OCI-LY7 (cell line): ENCODE measurements around the gene MIEF1. TPM values are rescaled to one million over a fixed set of nuclear protein-coding genes. Genes with fewer than 3 reads are reported as not detected.
A peak's percentile ranks its signal among the peaks of the same experiment; 100 is the strongest.

ENCODE experiments used
- BruUV-seq: library from RNA; stranded (reverse); fragments of 400-500 nt; replicated peaks from 2 replicates; lab custom pipeline; 2021; lab: Mats Ljungman, UMichigan
- CTCF ChIA-PET: fragments of 300-600 bp; sonication (Branson Sonifier 250); formaldehyde crosslinking; loops from one replicate; lab custom pipeline; 2022; ENCODE audit warnings: antibody characterized with exemption; ENCODE audit not compliant: unreplicated experiment; lab: Charles Lee
- POLR2A ChIA-PET: fragments of 300-600 bp; sonication (Branson Sonifier 250); formaldehyde crosslinking; loops from one replicate; lab custom pipeline; 2022; ENCODE audit warnings: antibody characterized with exemption; lab: Charles Lee
- DNase-seq: peaks from one replicate; pipeline ENCODE4 v3.0.0-alpha.2; 2015; ENCODE audit warnings: low spot score
- H2AFZ ChIP-seq: fragments of 200-600 bp; sonication (generic), shearing (Covaris generic); 2 replicates; pipeline ENCODE4 v1.6.1; 2014; ENCODE audit warnings: mild to moderate bottlenecking, antibody characterized with exemption, low read length, moderate library complexity
- H3K27ac ChIP-seq: fragments of 200-600 bp; sonication (generic); 2 replicates; pipeline ENCODE4 v1.5.1; 2014; ENCODE audit warnings: mixed run types, low read depth, mild to moderate bottlenecking, moderate library complexity, low read length, inconsistent platforms; ENCODE audit not compliant: poor library complexity, severe bottlenecking
- H3K36me3 ChIP-seq: fragments of 200-600 bp; sonication (generic); 2 replicates; pipeline ENCODE4 v1.6.1; 2014; ENCODE audit warnings: mild to moderate bottlenecking, antibody characterized with exemption, low read length, moderate library complexity, mixed read lengths; ENCODE audit not compliant: insufficient read depth
- H3K4me1 ChIP-seq: fragments of 200-600 bp; sonication (generic); 2 replicates; pipeline ENCODE4 v1.5.1; 2014; ENCODE audit warnings: mild to moderate bottlenecking, low read length; ENCODE audit not compliant: insufficient read depth, poor library complexity, severe bottlenecking
- H3K4me2 ChIP-seq: fragments of 200-600 bp; sonication (generic); 2 replicates; pipeline ENCODE4 v1.6.1; 2014; ENCODE audit warnings: mild to moderate bottlenecking, low read length
- H3K4me3 ChIP-seq: fragments of 200-600 bp; sonication (generic); 2 replicates; pipeline ENCODE4 v1.5.1; 2014; ENCODE audit warnings: mild to moderate bottlenecking, low read depth, low read length; ENCODE audit not compliant: poor library complexity, severe bottlenecking
- H3K79me2 ChIP-seq: fragments of 200-600 bp; sonication (generic); 2 replicates; pipeline ENCODE4 v1.6.1; 2016; ENCODE audit warnings: low read depth, mild to moderate bottlenecking, low read length, moderate library complexity, mixed read lengths; ENCODE audit not compliant: insufficient read depth
- H3K9me2 ChIP-seq: fragments of 200-600 bp; sonication (generic); 2 replicates; pipeline ENCODE4 v1.6.1; 2016; ENCODE audit warnings: mild to moderate bottlenecking, low read length, mixed read lengths; ENCODE audit not compliant: insufficient read depth
- H3K9me3 ChIP-seq: fragments of 200-600 bp; sonication (generic); 2 replicates; pipeline ENCODE4 v1.6.1; 2014; ENCODE audit warnings: mild to moderate bottlenecking, mixed run types, low read length, mixed read lengths
- H4K20me1 ChIP-seq: fragments of 200-600 bp; sonication (generic); 2 replicates; pipeline ENCODE4 v1.6.1; 2014; ENCODE audit warnings: mild to moderate bottlenecking, antibody characterized with exemption, low read length, moderate library complexity, mixed read lengths; ENCODE audit not compliant: insufficient read depth
- EZH2phosphoT487 ChIP-seq: fragments of 200-600 bp; sonication (generic); IDR thresholded peaks from 2 replicates; pipeline ENCODE4 v1.6.1; 2018; ENCODE audit warnings: low read depth, borderline replicate concordance, mild to moderate bottlenecking, mixed run types, antibody characterized with exemption, low read length, moderate library complexity, mixed read lengths
- intact Hi-C: fragments of 100-400 bp; cut with micrococcal nuclease; formaldehyde crosslinking; loops from one replicate; pipeline ENCODE4 v1.10.0; 2022; ENCODE audit not compliant: unreplicated experiment
- total RNA-seq, 2 experiments: library from RNA; depleted of rRNA in 1 of 2; stranded (reverse); fragments of >200 nt in 1 of 2; shearing (Covaris generic) in 1 of 2; gene quantifications; 2 replicates each; pipeline ENCODE4 v1.2.3, GENCODE V29; 2014 to 2022
- TF ChIP-seq, protein P1 (sequence below): fragments of 200-600 bp; sonication (generic); conservative IDR thresholded peaks from 2 replicates; pipeline ENCODE4 v1.5.1; 2014; ENCODE audit warnings: mild to moderate bottlenecking, antibody characterized with exemption, low read length, moderate library complexity, mixed read lengths

The MIEF1 gene
- total RNA-seq, 2 experiments from 2014 or later = 32.5 to 55.0 TPM

DNA sequence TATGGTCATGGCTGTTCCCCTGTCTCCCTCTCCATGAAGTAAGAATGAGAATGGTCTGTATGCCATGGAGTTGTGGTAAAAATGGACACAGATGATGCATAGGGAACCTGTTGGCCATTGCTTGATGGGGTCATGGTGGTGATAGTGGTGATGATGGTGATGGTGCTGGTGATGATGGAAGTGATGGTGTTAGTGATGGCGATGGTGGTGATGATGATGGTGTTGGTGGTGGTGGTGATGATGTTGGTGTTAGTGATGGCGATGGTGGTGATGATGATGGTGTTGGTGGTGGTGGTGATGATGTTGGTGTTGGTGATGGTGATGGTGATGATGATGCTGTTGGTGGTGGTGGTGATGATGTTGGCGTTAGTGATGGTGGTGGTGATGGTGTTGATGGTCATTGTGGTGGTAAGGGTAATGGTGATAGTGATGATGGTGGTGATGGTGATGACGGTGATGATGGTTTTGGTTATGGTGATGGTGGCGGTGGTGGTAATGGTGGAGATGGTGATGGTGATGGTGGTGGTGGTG lies 63.4 kb downstream of the MIEF1 start:
- intact Hi-C loops = no loop called here
- no peak for TF ChIP-seq EZH2phosphoT487
- TF ChIP-seq, protein P1, sequence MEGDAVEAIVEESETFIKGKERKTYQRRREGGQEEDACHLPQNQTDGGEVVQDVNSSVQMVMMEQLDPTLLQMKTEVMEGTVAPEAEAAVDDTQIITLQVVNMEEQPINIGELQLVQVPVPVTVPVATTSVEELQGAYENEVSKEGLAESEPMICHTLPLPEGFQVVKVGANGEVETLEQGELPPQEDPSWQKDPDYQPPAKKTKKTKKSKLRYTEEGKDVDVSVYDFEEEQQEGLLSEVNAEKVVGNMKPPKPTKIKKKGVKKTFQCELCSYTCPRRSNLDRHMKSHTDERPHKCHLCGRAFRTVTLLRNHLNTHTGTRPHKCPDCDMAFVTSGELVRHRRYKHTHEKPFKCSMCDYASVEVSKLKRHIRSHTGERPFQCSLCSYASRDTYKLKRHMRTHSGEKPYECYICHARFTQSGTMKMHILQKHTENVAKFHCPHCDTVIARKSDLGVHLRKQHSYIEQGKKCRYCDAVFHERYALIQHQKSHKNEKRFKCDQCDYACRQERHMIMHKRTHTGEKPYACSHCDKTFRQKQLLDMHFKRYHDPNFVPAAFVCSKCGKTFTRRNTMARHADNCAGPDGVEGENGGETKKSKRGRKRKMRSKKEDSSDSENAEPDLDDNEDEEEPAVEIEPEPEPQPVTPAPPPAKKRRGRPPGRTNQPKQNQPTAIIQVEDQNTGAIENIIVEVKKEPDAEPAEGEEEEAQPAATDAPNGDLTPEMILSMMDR = no peak
- H3K79me2 ChIP-seq = no peaks in the 10 kb centered on the region
- H3K27ac ChIP-seq = no peak overlapping the region
- peaks cover 28% of the 10 kb centered on the region for H3K4me1 ChIP-seq
- DNase-seq = no peak
- H4K20me1 ChIP-seq = no peaks in the 10 kb centered on the region
- no peaks in the 10 kb centered on the region for H3K36me3 ChIP-seq
- no TSS peak for BruUV-seq
- no peak overlapping the region for H3K4me2 ChIP-seq
- H3K4me3 ChIP-seq = no peak overlapping the region
- H3K9me3 ChIP-seq = no peaks in the 10 kb centered on the region
- CTCF ChIA-PET = no interaction called here
- no peak overlapping the region for H2AFZ ChIP-seq
- POLR2A ChIA-PET = no interaction called here
- no peaks in the 10 kb centered on the region for H3K9me2 ChIP-seq

DNA sequence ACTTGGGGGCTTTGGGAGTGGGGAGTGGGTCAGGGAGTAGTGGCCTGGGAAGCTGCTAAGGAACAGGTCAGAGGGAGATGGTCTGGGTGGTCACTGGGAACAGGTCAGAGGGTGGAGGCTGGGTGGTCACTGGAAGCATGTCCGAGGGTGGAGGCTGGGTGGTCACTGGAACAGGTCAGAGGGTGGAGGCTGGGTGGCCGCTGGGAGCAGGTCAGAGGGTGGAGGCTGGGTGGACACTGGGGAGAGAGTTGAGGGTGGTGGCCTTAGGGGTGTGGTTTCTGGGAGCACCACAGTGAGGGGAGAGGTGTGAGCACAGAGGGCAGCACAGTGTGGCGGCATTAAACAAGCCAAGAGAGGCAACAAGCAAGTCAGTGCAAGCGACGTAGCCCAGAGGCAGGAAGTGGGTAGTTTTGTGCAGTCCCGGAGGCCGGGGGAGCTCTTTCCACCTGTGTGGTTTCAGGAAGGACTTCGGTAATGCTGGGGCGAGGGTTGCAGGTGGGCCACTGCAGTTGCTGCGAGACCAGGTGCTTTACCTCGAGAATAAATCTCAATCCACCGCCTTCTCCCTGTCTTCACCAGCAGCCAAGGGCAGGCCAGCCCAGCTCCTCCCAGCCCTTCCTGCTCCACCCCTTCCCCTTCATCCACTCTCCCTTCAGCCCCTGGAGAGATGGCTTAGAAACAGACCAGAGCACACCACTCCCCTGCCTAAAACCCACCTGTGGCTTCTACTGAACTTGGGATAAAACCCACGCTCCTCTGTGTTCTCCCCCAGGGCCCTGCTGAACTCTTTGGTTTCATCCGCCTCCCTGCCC lies 65.3 kb downstream of the MIEF1 start:
- Histone ChIP-seq H3K9me3 (no peaks in the 10 kb centered on the region), H3K27ac (peak overlapping the region; percentile 28)
- POLR2A ChIA-PET = interaction anchor here (0.6 kb wide), 1 partner anchor 188 kb away, joined by 4 read pairs; no protein-coding TSS in a partner anchor

More for the DNA sequence above, 65.3 kb downstream of the MIEF1 start:
- CTCF ChIA-PET = no interaction called here
- peaks cover 28% of the 10 kb centered on the region for H3K4me1 ChIP-seq
- no peak overlapping the region for H3K4me3 ChIP-seq
- intact Hi-C loops = no loop called here
- H3K9me2 ChIP-seq = no peaks in the 10 kb centered on the region
- no peaks in the 10 kb centered on the region for H3K36me3 ChIP-seq
- DNase-seq = peak; percentile 77
- H2AFZ ChIP-seq = peak overlapping the region; percentile 72; the same call in 1 of the 2 replicates
- H3K4me2 ChIP-seq = peak overlapping the region; percentile 47
- H3K79me2 ChIP-seq = no peaks in the 10 kb centered on the region
- no TSS peak for BruUV-seq
- no peak for TF ChIP-seq EZH2phosphoT487
- TF ChIP-seq, protein P1 = 0 out of 2 replicates have a peak, but pooled peaks have one; percentile 23
- H4K20me1 ChIP-seq = no peaks in the 10 kb centered on the region

Other genes with a start within 250 kb of the MIEF1 start
- 2,313 and 2,662 TPM in 2 replicates for gene RPL3, start 182.7 kb upstream of the MIEF1 start, total RNA-seq (2014; rRNA removed; shearing (Covaris generic))
- gene RPL3, start 182.7 kb upstream of the MIEF1 start, total RNA-seq (2022) = 2,385 and 2,457 TPM in 2 replicates
- 9.0 and 10.2 TPM in 2 replicates for gene SYNGR1, start 152.3 kb upstream of the MIEF1 start, total RNA-seq (2014; rRNA removed; shearing (Covaris generic))
- 22.5 and 23.3 TPM in 2 replicates for gene SYNGR1, start 152.3 kb upstream of the MIEF1 start, total RNA-seq (2022)
- 17.7 and 18.1 TPM in 2 replicates for gene TAB1, start 102.5 kb upstream of the MIEF1 start, total RNA-seq (2014; rRNA removed; shearing (Covaris generic))
- gene TAB1, start 102.5 kb upstream of the MIEF1 start, total RNA-seq (2022) = 36.5 and 38.2 TPM in 2 replicates
- 15.4 and 16.3 TPM in 2 replicates for gene MGAT3, start 45.3 kb upstream of the MIEF1 start, total RNA-seq (2014; rRNA removed; shearing (Covaris generic))
- gene MGAT3, start 45.3 kb upstream of the MIEF1 start, total RNA-seq (2022) = 34.1 and 44.3 TPM in 2 replicates
- 716 and 720 TPM in 2 replicates for gene ATF4, start 18.3 kb downstream of the MIEF1 start, total RNA-seq (2014; rRNA removed; shearing (Covaris generic))
- gene ATF4, start 18.3 kb downstream of the MIEF1 start, total RNA-seq (2022) = 732 and 779 TPM in 2 replicates
- 148 and 185 TPM in 2 replicates for gene RPS19BP1, start 30.5 kb downstream of the MIEF1 start, total RNA-seq (2014; rRNA removed; shearing (Covaris generic))
- 78.6 and 88.1 TPM in 2 replicates for gene RPS19BP1, start 30.5 kb downstream of the MIEF1 start, total RNA-seq (2022)
- 0.03 TPM in 2 replicates for gene CACNA1I, start 68.5 kb downstream of the MIEF1 start, total RNA-seq (2014; rRNA removed; shearing (Covaris generic))
- 0.17 TPM in 1 of 2 replicates, not detected in the other for gene CACNA1I, start 68.5 kb downstream of the MIEF1 start, total RNA-seq (2022)